Measurements from ENCODE around the gene AFAP1L2.

Gene AFAP1L2

GRCh38 chr10:114412907-114413797 lies 8.8 kb upstream of the AFAP1L2 start:
- no peak for DNase-seq

- DNase-seq, result no peak
These were observed 4.7 kb upstream of the AFAP1L2 start for GRCh38 chr10:114408968-114409444.

- no peak for DNase-seq
These were observed 4.0 kb upstream of the AFAP1L2 start for GRCh38 chr10:114408112-114408967.

- DNase-seq, result no peak
These were observed 2.2 kb upstream of the AFAP1L2 start for GRCh38 chr10:114406455-114406854.

GRCh38 chr10:114405011-114405350 lies 679 bp upstream of the AFAP1L2 start:
- no peak for DNase-seq

GRCh38 chr10:114403541-114404161 lies 651 bp downstream of the AFAP1L2 start:
- no peak for DNase-seq

- no peak for DNase-seq
These were observed 1.3 kb downstream of the AFAP1L2 start for GRCh38 chr10:114402871-114403540.

- DNase-seq, result no peak
These were observed 2.1 kb downstream of the AFAP1L2 start for GRCh38 chr10:114402233-114402632.

- no peak for DNase-seq
These were observed 3.0 kb downstream of the AFAP1L2 start for GRCh38 chr10:114401195-114401791.

- no peak for DNase-seq
These were observed 4.2 kb downstream of the AFAP1L2 start for GRCh38 chr10:114400091-114400490.

GRCh38 chr10:114399576-114399975 lies 4.7 kb downstream of the AFAP1L2 start:
- no peak for DNase-seq

GRCh38 chr10:114398587-114399331 lies 5.5 kb downstream of the AFAP1L2 start:
- no peak for DNase-seq

- DNase-seq, result no peak
These were observed 6.6 kb downstream of the AFAP1L2 start for GRCh38 chr10:114397651-114398145.

- no peak for DNase-seq
These were observed 7.8 kb downstream of the AFAP1L2 start for GRCh38 chr10:114396464-114396863.

- DNase-seq, result no peak
These were observed 8.8 kb downstream of the AFAP1L2 start for GRCh38 chr10:114395366-114396022.

- DNase-seq, result no peak
These were observed 9.8 kb downstream of the AFAP1L2 start for GRCh38 chr10:114394531-114394930.

- no peak for DNase-seq
These were observed 10.4 kb downstream of the AFAP1L2 start for GRCh38 chr10:114393886-114394285.

GRCh38 chr10:114393482-114393881 lies 10.8 kb downstream of the AFAP1L2 start:
- no peak for DNase-seq

GRCh38 chr10:114392112-114392835 lies 12.0 kb downstream of the AFAP1L2 start:
- DNase-seq, result no peak

- no peak for DNase-seq
These were observed 12.7 kb downstream of the AFAP1L2 start for GRCh38 chr10:114391599-114391998.

Measured in SIG-M5 (cell line).